HG02610 (cell line): Measurements from ENCODE around the gene SGPP1.
"Not testable (repeated sequence)": the region's sequence is repeated elsewhere in the genome, so short reads cannot be mapped to it uniquely, and the experiment has no call there.

Experiments
- ATAC-seq: cut with Tn5 transposase; IDR thresholded peaks from one replicate; pipeline ENCODE4 v1.9.1; 2021; ENCODE audit warnings: mild to moderate bottlenecking, moderate library complexity; ENCODE audit not compliant: unreplicated experiment

SGPP1 gene

DNA sequence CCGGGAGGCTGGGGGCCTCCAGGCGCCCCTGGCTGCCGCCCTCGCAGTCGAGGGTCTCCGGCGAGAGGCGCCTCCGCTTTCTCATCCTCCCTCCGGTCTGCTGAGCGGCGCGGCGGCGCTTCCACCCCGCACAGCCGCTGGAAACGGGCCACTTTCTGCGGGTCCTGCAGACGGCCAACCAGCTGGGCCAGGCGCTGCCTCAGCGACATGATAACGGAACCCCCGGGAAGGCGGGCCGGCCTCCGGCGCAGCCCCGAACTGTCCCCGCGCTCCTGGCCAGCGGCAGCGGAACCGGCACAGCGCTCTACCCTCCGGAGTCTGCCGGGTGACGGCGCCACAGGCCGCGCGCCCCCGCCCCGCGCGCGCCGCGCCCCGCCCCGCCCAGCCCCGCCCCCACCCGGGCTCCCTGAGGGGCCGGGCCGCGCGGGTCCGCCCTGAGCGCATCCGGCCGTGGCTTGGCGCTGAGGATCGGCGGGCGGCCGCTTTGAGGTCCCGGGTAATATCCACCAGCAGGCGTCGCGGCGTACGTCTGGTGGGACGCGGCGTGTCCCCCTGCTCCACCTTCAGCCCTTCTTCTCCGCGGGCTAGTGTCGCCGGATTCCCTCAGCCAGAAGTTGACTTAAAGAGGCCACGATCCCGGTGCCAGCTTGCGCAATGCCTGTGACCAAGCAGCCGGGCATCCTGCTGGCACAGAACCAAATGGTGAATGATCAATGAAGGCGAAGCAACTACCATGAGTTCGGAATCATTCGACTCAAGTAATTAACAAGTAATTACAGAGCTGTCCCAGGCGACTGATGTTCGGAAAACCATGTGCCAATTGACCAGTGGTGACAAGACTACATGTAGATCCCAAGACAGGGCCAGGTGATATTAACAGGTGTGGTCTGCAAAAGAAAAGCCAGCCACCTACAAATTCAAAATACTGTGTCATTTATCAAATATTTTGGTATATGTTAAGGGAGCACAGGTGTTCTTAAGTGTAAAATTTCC lies at the start of gene SGPP1:
TSS of gene SGPP1 (minus strand) at position 330 of the 993 bp plus-strand sequence. CDS start at position 209, 121 bp downstream.
- ATAC-seq, result peak; percentile 80

DNA sequence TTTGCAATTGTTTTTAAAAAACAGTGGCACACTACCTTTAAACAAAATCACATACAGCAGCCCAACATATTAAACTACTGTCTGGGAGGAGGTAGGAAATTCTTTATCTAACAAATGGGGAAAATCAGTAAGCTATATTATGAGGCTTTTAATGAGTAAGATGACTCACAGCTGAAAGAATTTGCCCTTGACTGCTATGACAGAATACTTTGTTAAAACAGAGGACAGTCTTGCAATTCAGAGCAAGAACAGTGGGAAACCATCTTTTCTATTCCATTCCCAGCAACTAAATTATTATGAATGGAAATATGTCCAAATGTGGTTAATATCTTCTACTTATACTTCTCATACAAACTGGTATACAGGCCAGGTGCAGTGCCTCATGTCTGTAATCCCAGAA lies 49.2 kb upstream of the SGPP1 start:
- no peak for ATAC-seq

DNA sequence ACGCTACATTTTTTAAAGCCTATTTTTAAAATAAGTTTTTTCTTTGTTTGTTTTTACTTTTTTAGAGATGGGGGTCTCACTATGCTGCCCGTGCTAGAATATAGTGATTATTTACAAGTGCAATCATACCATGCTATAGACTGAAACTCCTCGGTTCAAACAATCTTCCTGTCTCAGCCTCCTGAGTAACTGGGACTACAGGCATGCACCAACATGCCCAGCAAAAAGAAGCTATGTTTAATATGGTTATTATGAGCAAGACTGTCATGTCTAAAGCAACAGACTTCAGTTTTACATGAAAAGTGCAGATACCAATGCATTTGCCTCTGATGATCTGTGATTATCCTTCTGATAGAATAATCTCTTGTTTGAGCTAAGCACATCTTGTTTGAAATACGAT lies 45.6 kb upstream of the SGPP1 start:
- ATAC-seq, result peak; percentile 41

DNA sequence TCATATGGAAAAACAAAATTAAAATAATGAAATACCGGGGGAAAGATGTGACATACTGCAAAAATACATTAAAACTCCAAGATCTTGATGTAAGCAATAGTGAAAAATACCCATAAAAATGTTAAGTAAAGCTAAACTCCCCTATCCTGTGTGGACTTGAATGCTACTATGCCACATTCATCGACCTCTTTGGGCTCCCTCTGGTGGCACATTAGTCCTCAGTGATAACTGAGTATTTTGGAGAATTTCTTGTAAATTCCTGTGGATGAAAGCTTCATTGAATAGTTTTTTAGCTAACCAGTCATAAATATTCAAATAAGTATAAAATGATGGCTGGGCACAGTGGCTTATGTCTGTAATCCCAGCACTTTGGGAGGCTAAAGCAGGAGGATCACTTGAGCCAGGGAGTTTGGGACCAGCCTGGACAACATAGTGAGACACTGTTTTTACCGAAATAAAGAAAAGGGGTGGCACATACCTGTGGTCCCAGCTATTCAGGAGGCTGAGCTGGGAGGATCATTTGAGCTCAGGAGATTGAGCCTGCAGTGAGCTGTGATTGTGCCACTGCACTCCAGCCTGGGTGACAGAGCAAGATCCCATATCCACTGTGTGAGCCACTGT lies 42.4 kb upstream of the SGPP1 start:
- peak; percentile 54 for ATAC-seq

DNA sequence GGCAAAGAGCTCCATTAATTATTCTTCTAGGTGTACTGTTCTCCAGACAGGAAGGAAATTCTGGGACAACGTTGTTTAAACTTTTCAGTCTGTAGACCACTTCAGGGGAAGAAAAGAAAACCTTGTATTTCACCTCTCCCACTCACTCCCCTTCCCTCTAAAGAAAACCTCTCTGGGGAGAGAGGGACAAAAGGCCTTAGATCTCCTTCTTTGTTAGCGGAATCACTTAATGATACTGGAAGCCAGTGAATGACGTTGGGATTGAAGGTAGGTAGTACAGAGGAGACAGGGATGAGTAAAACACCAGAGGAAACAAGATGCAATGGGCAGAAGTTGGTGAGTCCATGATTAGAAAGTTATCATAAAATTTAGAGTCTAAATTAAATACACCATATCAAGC lies 38.7 kb upstream of the SGPP1 start:
- ATAC-seq, result no peak

DNA sequence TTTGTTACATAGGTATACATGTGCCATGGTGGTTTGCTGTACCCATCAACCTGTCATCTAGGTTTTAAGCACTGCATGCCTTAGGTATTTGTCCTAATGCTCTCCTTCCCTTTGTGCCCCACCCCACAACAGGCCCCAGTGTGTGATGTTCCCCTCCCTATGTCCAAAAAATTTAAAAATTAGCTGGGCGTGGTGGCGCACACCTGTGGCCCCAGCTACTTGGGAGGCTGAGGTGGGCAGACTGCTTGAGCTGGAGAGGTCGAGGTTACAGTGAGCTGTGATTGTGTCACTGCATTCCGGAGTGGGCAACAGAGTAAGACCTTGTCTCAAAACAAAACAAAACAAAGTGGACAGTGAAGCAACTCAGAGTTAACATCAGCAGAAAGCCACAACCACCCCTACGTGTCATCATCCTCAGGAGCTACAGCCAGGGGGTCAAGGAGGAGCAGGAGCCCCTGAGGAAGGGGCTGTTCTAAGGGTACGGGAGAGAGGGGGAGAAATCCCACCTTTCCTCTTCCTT lies 36.8 kb upstream of the SGPP1 start:
- no peak for ATAC-seq

- ATAC-seq, result no peak
Observed at GRCh38 chr14:63764103-63764502, 36.2 kb upstream of the SGPP1 start.

- ATAC-seq, result no peak
Observed at GRCh38 chr14:63761351-63762117, 33.7 kb upstream of the SGPP1 start.

DNA sequence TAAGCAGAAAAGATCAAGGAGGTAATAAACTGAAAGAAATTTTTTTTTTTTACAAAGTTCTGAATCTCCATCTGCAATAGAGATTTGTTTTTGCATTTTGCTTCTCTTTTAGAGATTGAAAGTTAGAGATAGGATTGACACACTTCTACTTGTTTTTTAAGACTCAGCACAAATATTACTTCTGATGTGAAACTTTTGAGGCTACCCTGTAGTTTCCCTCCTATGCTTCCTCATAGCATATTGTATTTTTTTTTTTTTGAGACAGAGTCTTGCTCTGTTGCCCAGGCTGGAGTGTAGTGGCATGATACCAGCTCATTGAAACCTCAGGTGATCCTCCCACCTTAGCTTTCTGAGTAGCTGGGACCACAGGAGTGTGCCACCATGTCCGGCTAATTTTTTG lies 32.1 kb upstream of the SGPP1 start:
- peak; percentile 64 for ATAC-seq

GRCh38 chr14:63759456-63759855 lies 31.6 kb upstream of the SGPP1 start:
- peak; percentile 92 for ATAC-seq

- no peak for ATAC-seq
Observed at GRCh38 chr14:63757211-63757610, 29.3 kb upstream of the SGPP1 start.

GRCh38 chr14:63752449-63753169 lies 24.7 kb upstream of the SGPP1 start:
- ATAC-seq, result no peak

GRCh38 chr14:63751076-63751475 lies 23.2 kb upstream of the SGPP1 start:
- not testable (repeated sequence) for ATAC-seq

DNA sequence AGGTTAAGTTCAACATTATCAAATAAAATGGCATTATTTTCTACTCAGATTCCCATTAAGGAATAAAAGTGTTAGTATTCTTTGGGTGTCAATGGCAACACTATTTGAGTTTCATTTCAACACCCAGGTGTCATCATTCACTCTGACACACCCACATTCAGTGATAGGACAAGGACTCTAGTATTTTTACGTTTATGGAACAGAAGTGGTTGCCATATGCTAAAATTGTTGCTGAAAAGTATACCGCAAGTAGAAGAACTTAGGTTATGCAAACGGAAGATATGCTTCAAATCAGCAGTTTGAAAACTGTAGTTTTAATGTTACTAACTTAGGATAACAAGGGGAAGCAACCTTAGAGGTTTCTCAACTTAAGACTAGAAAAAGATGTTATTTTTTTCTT lies 20.0 kb upstream of the SGPP1 start:
- ATAC-seq, result no peak

GRCh38 chr14:63745858-63746425 lies 18.1 kb upstream of the SGPP1 start:
- ATAC-seq, result peak; percentile 76

- no peak for ATAC-seq
Observed at GRCh38 chr14:63745272-63745671, 17.4 kb upstream of the SGPP1 start.

- ATAC-seq, result peak; percentile 94
Observed at GRCh38 chr14:63737582-63738006, 9.7 kb upstream of the SGPP1 start.

DNA sequence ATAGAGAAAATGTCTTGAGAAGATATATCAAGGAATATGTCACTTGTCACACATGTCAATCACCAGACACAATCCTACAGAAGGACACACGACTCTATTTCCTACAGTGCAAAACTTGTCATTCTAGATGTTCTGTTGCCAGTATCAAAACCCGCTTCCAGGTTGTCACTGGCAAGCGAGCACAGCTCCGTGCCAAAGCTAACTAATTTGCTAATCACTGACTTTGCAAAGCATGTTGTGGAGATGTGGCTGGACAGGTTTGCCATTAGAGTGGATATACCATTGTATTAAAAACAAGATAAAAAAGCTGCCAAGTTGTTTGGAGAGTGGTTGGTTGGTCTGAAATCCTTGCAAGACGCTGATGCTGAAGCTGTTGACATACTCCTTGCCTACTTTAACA lies 7.9 kb upstream of the SGPP1 start:
- no peak for ATAC-seq

- no peak for ATAC-seq
Observed at GRCh38 chr14:63730659-63731058, 2.8 kb upstream of the SGPP1 start.

DNA sequence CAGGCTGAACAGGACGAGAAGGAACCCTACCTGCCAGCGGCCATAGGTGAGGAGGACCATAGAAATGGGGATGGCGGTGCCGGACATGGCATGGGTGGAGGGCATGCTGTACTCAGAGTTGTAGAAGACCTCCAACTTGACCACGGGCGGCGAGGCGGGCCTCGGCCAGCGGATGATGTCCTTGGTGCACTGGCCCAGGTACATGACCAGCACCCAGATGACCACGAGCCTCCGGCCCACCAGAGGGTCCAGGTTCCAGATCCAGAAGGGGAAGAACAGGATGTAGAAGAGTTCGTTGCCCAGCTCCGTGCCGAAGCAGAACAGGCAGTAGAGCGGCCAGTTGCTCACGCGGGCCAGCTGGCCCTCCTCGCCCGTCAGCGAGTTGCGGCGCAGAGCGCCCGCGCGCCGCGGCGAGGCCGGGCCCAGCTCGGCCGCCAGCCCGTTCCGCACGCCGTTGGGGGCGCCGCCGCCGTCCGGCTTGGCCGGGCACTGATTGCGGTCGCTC lies 582 bp downstream of the SGPP1 start:
- ATAC-seq, result peak; percentile 33
